H9 (cell line): ENCODE measurements around the gene F13B. TPM values are rescaled to one million over a fixed set of nuclear protein-coding genes. Genes with fewer than 3 reads are reported as not detected.

Source experiments
- DNase-seq: peaks from one replicate; pipeline ENCODE4 v3.0.0-alpha.2; 2017
- H2AFZ ChIP-seq: one replicate; pipeline ENCODE4 v1.6.1; 2013; ENCODE audit warnings: mild to moderate bottlenecking, low read length, control low read depth, moderate library complexity
- H2AK5ac ChIP-seq: 2 replicates; pipeline ENCODE4 v1.6.1; 2013; ENCODE audit warnings: low read length, control low read depth, mixed read lengths; ENCODE audit not compliant: insufficient read length
- H2BK120ac ChIP-seq: one replicate; pipeline ENCODE4 v1.6.1; 2013; ENCODE audit warnings: low read depth, mild to moderate bottlenecking, low read length, control low read depth, inconsistent platforms; ENCODE audit not compliant: poor library complexity, severe bottlenecking
- H2BK12ac ChIP-seq: 2 replicates; pipeline ENCODE4 v1.6.1; 2013; ENCODE audit warnings: low read length, control low read depth, mixed read lengths, low read depth; ENCODE audit not compliant: insufficient read length
- H2BK15ac ChIP-seq: 2 replicates; pipeline ENCODE4 v1.6.1; 2013; ENCODE audit warnings: low read depth, low read length, control low read depth
- H2BK20ac ChIP-seq: one replicate; pipeline ENCODE4 v1.6.1; 2013; ENCODE audit warnings: low read depth, mild to moderate bottlenecking, low read length, control low read depth, inconsistent platforms; ENCODE audit not compliant: poor library complexity, severe bottlenecking
- H2BK5ac ChIP-seq: 2 replicates; pipeline ENCODE4 v1.6.1; 2013; ENCODE audit warnings: low read length, control low read depth, mixed read lengths; ENCODE audit not compliant: insufficient read length
- H3K14ac ChIP-seq: 2 replicates; pipeline ENCODE4 v1.6.1; 2013; ENCODE audit warnings: low read length, control low read depth; ENCODE audit not compliant: insufficient read depth
- H3K18ac ChIP-seq: 2 replicates; pipeline ENCODE4 v1.6.1; 2013; ENCODE audit warnings: low read depth, mild to moderate bottlenecking, mixed read lengths, low read length, control low read depth; ENCODE audit not compliant: insufficient read length
- H3K23ac ChIP-seq: 2 replicates; pipeline ENCODE4 v1.6.1; 2013; ENCODE audit warnings: low read length, control low read depth, mixed read lengths, low read depth; ENCODE audit not compliant: insufficient read length
- H3K23me2 ChIP-seq: 2 replicates; pipeline ENCODE4 v1.6.1; 2013; ENCODE audit warnings: low read depth, mild to moderate bottlenecking, mixed read lengths, low read length, control low read depth; ENCODE audit not compliant: insufficient read length, poor library complexity, severe bottlenecking
- H3K27ac ChIP-seq: 2 replicates; pipeline ENCODE4 v1.5.1; 2013; ENCODE audit warnings: low read length, control low read depth, mixed read lengths, low read depth; ENCODE audit not compliant: insufficient read length
- H3K27me3 ChIP-seq: 2 replicates; pipeline ENCODE4 v1.6.1; 2013; ENCODE audit warnings: low read length, control low read depth, inconsistent platforms; ENCODE audit not compliant: insufficient read depth
- H3K4ac ChIP-seq: 2 replicates; pipeline ENCODE4 v1.6.1; 2013; ENCODE audit warnings: low read depth, mild to moderate bottlenecking, control low read depth, inconsistent platforms, low read length, moderate library complexity
- H3K4me1 ChIP-seq: 2 replicates; pipeline ENCODE4 v1.6.1; 2013; ENCODE audit warnings: low read length, control low read depth, inconsistent platforms; ENCODE audit not compliant: insufficient read depth
- H3K4me2 ChIP-seq: 2 replicates; pipeline ENCODE4 v1.6.1; 2013; ENCODE audit warnings: low read length, control low read depth, mixed read lengths; ENCODE audit not compliant: insufficient read length, insufficient read depth
- H3K56ac ChIP-seq: 2 replicates; pipeline ENCODE4 v1.6.1; 2013; ENCODE audit warnings: low read depth, mild to moderate bottlenecking, mixed read lengths, low read length, control low read depth; ENCODE audit not compliant: insufficient read length
- H3K79me1 ChIP-seq: 2 replicates; pipeline ENCODE4 v1.6.1; 2013; ENCODE audit warnings: low read depth, mild to moderate bottlenecking, moderate library complexity, low read length, control low read depth, inconsistent platforms; ENCODE audit not compliant: insufficient read depth, poor library complexity, severe bottlenecking
- H3K79me2 ChIP-seq: 2 replicates; pipeline ENCODE4 v1.6.1; 2013; ENCODE audit warnings: low read length, control low read depth, inconsistent platforms; ENCODE audit not compliant: insufficient read depth
- H3K9ac ChIP-seq: 2 replicates; pipeline ENCODE4 v1.6.1; 2013; ENCODE audit warnings: low read length, control low read depth, mixed read lengths; ENCODE audit not compliant: insufficient read length; ENCODE audit errors: extremely low read depth
- H3K9me3 ChIP-seq: one replicate; pipeline ENCODE4 v1.6.1; 2013; ENCODE audit warnings: low read depth, low read length, inconsistent platforms; ENCODE audit not compliant: control insufficient read depth
- H3T11ph ChIP-seq: one replicate; pipeline ENCODE4 v1.6.1; 2013; ENCODE audit warnings: mild to moderate bottlenecking, low read length, control low read depth, inconsistent platforms
- H4K20me1 ChIP-seq: one replicate; pipeline ENCODE4 v1.6.1; 2013; ENCODE audit not compliant: control insufficient read depth, insufficient read length, insufficient read depth
- H4K5ac ChIP-seq: 2 replicates; pipeline ENCODE4 v1.6.1; 2013; ENCODE audit warnings: low read depth, mild to moderate bottlenecking, mixed read lengths, low read length, control low read depth; ENCODE audit not compliant: insufficient read length
- H4K8ac ChIP-seq: replicated peaks from 2 replicates; pipeline ENCODE4 v1.6.1; 2013; ENCODE audit warnings: low read length, control low read depth, mixed read lengths, low read depth; ENCODE audit not compliant: insufficient read length
- H4K91ac ChIP-seq: 2 replicates; pipeline ENCODE4 v1.6.1; 2013; ENCODE audit warnings: low read depth, mild to moderate bottlenecking, moderate library complexity, mixed read lengths, low read length, control low read depth; ENCODE audit not compliant: insufficient read length
- H3K27ac Mint-ChIP-seq, 3 experiments: 2 replicates in 2 of 3; 3 replicates in 1 of 3; pipeline ENCODE4 v1.8.0; 2020 to 2021; ENCODE audit warnings: mixed read lengths in 3 of 3, mild to moderate bottlenecking in 1 of 3, moderate library complexity in 1 of 3
- H3K27me3 Mint-ChIP-seq: 2 replicates; pipeline ENCODE4 v1.8.0; 2021; ENCODE audit warnings: low read depth, mild to moderate bottlenecking, moderate library complexity, mixed read lengths
- H3K36me3 Mint-ChIP-seq, 3 experiments: 2 replicates in 2 of 3; 3 replicates in 1 of 3; pipeline ENCODE4 v1.8.0; 2020 to 2021; ENCODE audit warnings: low read depth in 3 of 3, mixed read lengths in 3 of 3; ENCODE audit not compliant: insufficient read depth in 1 of 3
- H3K4me1 Mint-ChIP-seq, 2 experiments: 2 replicates each; pipeline ENCODE4 v1.8.0; 2020; ENCODE audit warnings: mixed read lengths in 2 of 2
- H3K4me3 Mint-ChIP-seq, 2 experiments: 2 replicates in 1 of 2; 3 replicates in 1 of 2; pipeline ENCODE4 v1.8.0; 2020 to 2021; ENCODE audit warnings: mild to moderate bottlenecking in 2 of 2, mixed read lengths in 2 of 2, moderate library complexity in 1 of 2
- H3K9me3 Mint-ChIP-seq, 2 experiments: 2 replicates in 1 of 2; 3 replicates in 1 of 2; pipeline ENCODE4 v1.8.0; 2020; ENCODE audit warnings: mild to moderate bottlenecking in 2 of 2, mixed read lengths in 2 of 2, moderate library complexity in 1 of 2
- WGBS: extraction: QIAGEN DNeasy Blood & Tissue Kit; methylation state at CpG from one replicate; pipeline ENCODE4 v1.1.7; 2013; ENCODE audit warnings: missing lambda C conversion rate, low lambda C conversion rate, mixed read lengths; ENCODE audit not compliant: insufficient read length; ENCODE audit errors: extremely low coverage; 5-methylcytosine and 5-hydroxymethylcytosine counted together
- total RNA-seq: library from RNA; stranded (reverse); gene quantifications from 2 replicates; pipeline ENCODE4 v1.2.1, GENCODE V29; 2021
- TF ChIP-seq, protein P1 (sequence below): fragments of 200-600 bp; sonication (generic); conservative IDR thresholded peaks from 3 replicates; pipeline ENCODE4 v1.8.0; 2021; ENCODE audit warnings: antibody characterized with exemption, mild to moderate bottlenecking

F13B gene
- total RNA-seq, 1 experiment from 2014 or later = not detected

DNA sequence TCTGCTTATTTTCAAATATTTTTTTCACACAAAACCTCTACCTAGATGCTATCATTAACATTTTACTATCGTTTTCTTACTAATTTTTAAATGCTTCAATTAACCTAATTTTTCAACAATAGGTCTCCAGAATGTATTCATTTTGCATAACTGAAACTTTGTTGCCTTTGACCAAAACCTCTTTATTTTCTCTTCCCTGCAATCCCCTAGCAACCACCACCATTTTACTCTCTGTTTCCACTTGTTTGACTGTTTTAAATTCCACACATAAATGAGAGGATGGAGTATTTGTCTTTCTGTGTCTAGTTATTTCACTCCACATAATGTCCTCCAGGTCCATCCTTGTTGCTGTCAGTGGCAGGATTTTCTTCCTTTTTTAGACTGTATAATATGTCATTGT is 9.5 kb upstream of the F13B start:
- H3K79me2 ChIP-seq = no peaks in the 10 kb centered on the region
- no peak overlapping the region for H4K5ac ChIP-seq
- Mint-ChIP-seq H3K36me3 (peaks cover 16 to 19% (median 17%) of the 10 kb centered on the region in 3 experiments), H3K27ac (no peak overlapping the region), H3K4me1 (no peaks in the 10 kb centered on the region), H3K9me3 (peaks cover 18 to 19% of the 10 kb centered on the region in 2 experiments), H3K4me3 (no peak overlapping the region), H3K27me3 (peaks cover under 1% of the 10 kb centered on the region)
- no peak overlapping the region for H2AFZ ChIP-seq
- H2BK15ac ChIP-seq = no peak overlapping the region
- 100% methylated on average over 1 of the region's 1 CpG for WGBS
- no peak overlapping the region for H3K4me2 ChIP-seq
- H2BK12ac ChIP-seq = no peak overlapping the region
- H3T11ph ChIP-seq = no peak overlapping the region
- H4K20me1 ChIP-seq = no peaks in the 10 kb centered on the region
- no peak overlapping the region for H3K23ac ChIP-seq
- no peak overlapping the region for H2AK5ac ChIP-seq
- no peak overlapping the region for H3K27ac ChIP-seq
- H4K8ac ChIP-seq = no peak overlapping the region
- no peaks in the 10 kb centered on the region for H3K23me2 ChIP-seq
- H3K56ac ChIP-seq = no peak overlapping the region
- no peaks in the 10 kb centered on the region for H3K27me3 ChIP-seq
- no peak for DNase-seq
- no peak overlapping the region for H3K14ac ChIP-seq
- H3K4me1 ChIP-seq = no peaks in the 10 kb centered on the region
- peaks cover 3% of the 10 kb centered on the region for H3K9me3 ChIP-seq
- no peak overlapping the region for H2BK5ac ChIP-seq
- H3K79me1 ChIP-seq = no peaks in the 10 kb centered on the region
- TF ChIP-seq, protein P1, sequence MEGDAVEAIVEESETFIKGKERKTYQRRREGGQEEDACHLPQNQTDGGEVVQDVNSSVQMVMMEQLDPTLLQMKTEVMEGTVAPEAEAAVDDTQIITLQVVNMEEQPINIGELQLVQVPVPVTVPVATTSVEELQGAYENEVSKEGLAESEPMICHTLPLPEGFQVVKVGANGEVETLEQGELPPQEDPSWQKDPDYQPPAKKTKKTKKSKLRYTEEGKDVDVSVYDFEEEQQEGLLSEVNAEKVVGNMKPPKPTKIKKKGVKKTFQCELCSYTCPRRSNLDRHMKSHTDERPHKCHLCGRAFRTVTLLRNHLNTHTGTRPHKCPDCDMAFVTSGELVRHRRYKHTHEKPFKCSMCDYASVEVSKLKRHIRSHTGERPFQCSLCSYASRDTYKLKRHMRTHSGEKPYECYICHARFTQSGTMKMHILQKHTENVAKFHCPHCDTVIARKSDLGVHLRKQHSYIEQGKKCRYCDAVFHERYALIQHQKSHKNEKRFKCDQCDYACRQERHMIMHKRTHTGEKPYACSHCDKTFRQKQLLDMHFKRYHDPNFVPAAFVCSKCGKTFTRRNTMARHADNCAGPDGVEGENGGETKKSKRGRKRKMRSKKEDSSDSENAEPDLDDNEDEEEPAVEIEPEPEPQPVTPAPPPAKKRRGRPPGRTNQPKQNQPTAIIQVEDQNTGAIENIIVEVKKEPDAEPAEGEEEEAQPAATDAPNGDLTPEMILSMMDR = no peak
- no peak overlapping the region for H3K4ac ChIP-seq
- no peak overlapping the region for H2BK120ac ChIP-seq
- no peak overlapping the region for H3K18ac ChIP-seq
- no peak overlapping the region for H3K9ac ChIP-seq
- H4K91ac ChIP-seq = no peak overlapping the region
- no peak overlapping the region for H2BK20ac ChIP-seq
